ENCODE data around the gene CLTCL1.
"Not testable (repeated sequence)": the region's sequence is repeated elsewhere in the genome, so short reads cannot be mapped to it uniquely, and the experiment has no call there.

The CLTCL1 gene

GRCh38 chr22:19291580-19292457 is at the start of gene CLTCL1:
Gene CLTCL1 (minus strand): TSS chr22:19291719. CDS start chr22:19291641, 78 bp downstream.
- H3K4me3 ChIP-seq (ENCODE audit: low read depth, low read length) = peak within 1 kb of the TSS; percentile 81
- peaks cover 32% of the 10 kb centered on the region for H3K4me1 ChIP-seq (ENCODE audit: control insufficient read depth, insufficient read depth, low read length)
- no peak within 1 kb of the TSS for H3K27ac ChIP-seq (ENCODE audit: low read depth, low read length)
- H3K36me3 ChIP-seq (ENCODE audit: control insufficient read depth, insufficient read depth, low read length) = no peaks in the 10 kb centered on the region
- H3K9ac ChIP-seq (ENCODE audit: low read length) = peak within 1 kb of the TSS; percentile 58
- H3K27me3 ChIP-seq (ENCODE audit: control insufficient read depth, insufficient read depth, low read length) = peaks cover 18% of the 10 kb centered on the region
- no peaks in the 10 kb centered on the region for H3K9me3 ChIP-seq (ENCODE audit: control insufficient read depth, insufficient read depth, low read depth, low read length)

GRCh38 chr22:19337137-19337536 is 45.6 kb upstream of the CLTCL1 start:
- H3K36me3 ChIP-seq (ENCODE audit: control insufficient read depth, insufficient read depth, low read length) = peaks cover 48% of the 10 kb centered on the region

GRCh38 chr22:19336133-19337075 is 44.9 kb upstream of the CLTCL1 start:
- H3K36me3 ChIP-seq (ENCODE audit: control insufficient read depth, insufficient read depth, low read length) = peaks cover 52% of the 10 kb centered on the region
- no peaks in the 10 kb centered on the region for H3K4me1 ChIP-seq (ENCODE audit: control insufficient read depth, insufficient read depth, low read length)
- no peaks in the 10 kb centered on the region for H3K9me3 ChIP-seq (ENCODE audit: control insufficient read depth, insufficient read depth, low read depth, low read length)
- H3K27me3 ChIP-seq (ENCODE audit: control insufficient read depth, insufficient read depth, low read length) = no peaks in the 10 kb centered on the region
- H3K4me3 ChIP-seq (ENCODE audit: low read depth, low read length) = no peak overlapping the region
- H3K9ac ChIP-seq (ENCODE audit: low read length) = no peak overlapping the region
- no peak overlapping the region for H3K27ac ChIP-seq (ENCODE audit: low read depth, low read length)

More at GRCh38 chr22:19337137-19337536, 45.6 kb upstream of the CLTCL1 start:
- Histone ChIP-seq H3K27me3 (ENCODE audit: control insufficient read depth, insufficient read depth, low read length) (no peaks in the 10 kb centered on the region), H3K4me1 (ENCODE audit: control insufficient read depth, insufficient read depth, low read length) (no peaks in the 10 kb centered on the region), H3K4me3 (ENCODE audit: low read depth, low read length) (no peak overlapping the region), H3K9me3 (ENCODE audit: control insufficient read depth, insufficient read depth, low read depth, low read length) (no peaks in the 10 kb centered on the region), H3K9ac (ENCODE audit: low read length) (no peak overlapping the region), H3K27ac (ENCODE audit: low read depth, low read length) (no peak overlapping the region)

DNA sequence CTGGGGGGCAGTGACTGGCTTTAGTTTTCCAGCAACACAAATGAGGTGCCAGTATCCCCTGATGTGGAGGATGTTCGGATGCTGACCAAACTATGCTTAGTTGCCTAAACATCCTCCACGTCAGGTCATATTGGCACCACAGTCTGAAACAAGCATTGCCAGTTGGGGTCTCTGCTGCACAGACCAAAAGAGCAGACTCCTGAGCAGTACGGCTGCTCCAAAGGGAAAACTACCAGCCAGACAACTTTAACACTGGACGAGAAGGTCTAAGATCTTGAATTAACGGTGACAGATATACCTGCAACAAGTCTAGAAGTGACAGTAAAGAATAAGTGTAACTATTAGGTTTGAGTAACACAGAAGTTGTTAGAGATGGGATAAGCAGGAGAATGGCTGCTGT is 40.5 kb upstream of the CLTCL1 start:
- no peak overlapping the region for H3K4me3 ChIP-seq (ENCODE audit: low read depth, low read length)
- H3K4me1 ChIP-seq (ENCODE audit: control insufficient read depth, insufficient read depth, low read length) = no peaks in the 10 kb centered on the region
- no peaks in the 10 kb centered on the region for H3K27me3 ChIP-seq (ENCODE audit: control insufficient read depth, insufficient read depth, low read length)
- no peak overlapping the region for H3K27ac ChIP-seq (ENCODE audit: low read depth, low read length)
- H3K9me3 ChIP-seq (ENCODE audit: control insufficient read depth, insufficient read depth, low read depth, low read length) = no peaks in the 10 kb centered on the region
- peaks cover 67% of the 10 kb centered on the region for H3K36me3 ChIP-seq (ENCODE audit: control insufficient read depth, insufficient read depth, low read length)
- H3K9ac ChIP-seq (ENCODE audit: low read length) = no peak overlapping the region

GRCh38 chr22:19331474-19331873 is 40.0 kb upstream of the CLTCL1 start:
- Histone ChIP-seq H3K27ac (ENCODE audit: low read depth, low read length) (no peak overlapping the region), H3K27me3 (ENCODE audit: control insufficient read depth, insufficient read depth, low read length) (no peaks in the 10 kb centered on the region), H3K36me3 (ENCODE audit: control insufficient read depth, insufficient read depth, low read length) (peaks cover 63% of the 10 kb centered on the region), H3K4me3 (ENCODE audit: low read depth, low read length) (no peak overlapping the region), H3K9me3 (ENCODE audit: control insufficient read depth, insufficient read depth, low read depth, low read length) (no peaks in the 10 kb centered on the region), H3K4me1 (ENCODE audit: control insufficient read depth, insufficient read depth, low read length) (no peaks in the 10 kb centered on the region), H3K9ac (ENCODE audit: low read length) (no peak overlapping the region)

- Histone ChIP-seq H3K4me3 (ENCODE audit: low read depth, low read length) (no peak overlapping the region), H3K27me3 (ENCODE audit: control insufficient read depth, insufficient read depth, low read length) (no peaks in the 10 kb centered on the region), H3K9me3 (ENCODE audit: control insufficient read depth, insufficient read depth, low read depth, low read length) (no peaks in the 10 kb centered on the region), H3K9ac (ENCODE audit: low read length) (no peak overlapping the region), H3K36me3 (ENCODE audit: control insufficient read depth, insufficient read depth, low read length) (peaks cover 58% of the 10 kb centered on the region), H3K27ac (ENCODE audit: low read depth, low read length) (no peak overlapping the region), H3K4me1 (ENCODE audit: control insufficient read depth, insufficient read depth, low read length) (no peaks in the 10 kb centered on the region)
These were observed 39.4 kb upstream of the CLTCL1 start for GRCh38 chr22:19330865-19331418.

DNA sequence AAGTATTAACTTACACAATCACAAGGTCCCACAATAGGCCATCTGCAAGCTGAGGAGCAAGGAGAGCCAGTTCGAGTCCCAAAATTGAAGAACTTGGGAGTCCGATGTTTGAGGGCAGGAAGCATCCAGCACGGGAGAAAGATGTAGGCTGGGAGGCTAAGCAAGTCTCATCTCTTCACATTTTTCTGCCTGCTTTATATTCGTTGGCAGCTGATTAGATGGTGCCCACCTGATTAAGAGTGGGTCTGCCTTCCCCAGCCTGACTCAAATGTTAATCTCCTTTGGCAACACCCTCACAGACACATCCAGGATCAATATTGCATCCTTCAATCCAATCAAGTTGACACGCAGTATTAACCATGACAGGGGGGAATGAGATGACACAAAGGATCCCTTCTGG is 38.7 kb upstream of the CLTCL1 start:
- not testable (repeated sequence) for H3K4me3 ChIP-seq (ENCODE audit: low read depth, low read length); H3K4me1 ChIP-seq (ENCODE audit: control insufficient read depth, insufficient read depth, low read length); H3K9ac ChIP-seq (ENCODE audit: low read length); H3K9me3 ChIP-seq (ENCODE audit: control insufficient read depth, insufficient read depth, low read depth, low read length); H3K27me3 ChIP-seq (ENCODE audit: control insufficient read depth, insufficient read depth, low read length); H3K27ac ChIP-seq (ENCODE audit: low read depth, low read length)
- peaks cover 51% of the 10 kb centered on the region for H3K36me3 ChIP-seq (ENCODE audit: control insufficient read depth, insufficient read depth, low read length)

DNA sequence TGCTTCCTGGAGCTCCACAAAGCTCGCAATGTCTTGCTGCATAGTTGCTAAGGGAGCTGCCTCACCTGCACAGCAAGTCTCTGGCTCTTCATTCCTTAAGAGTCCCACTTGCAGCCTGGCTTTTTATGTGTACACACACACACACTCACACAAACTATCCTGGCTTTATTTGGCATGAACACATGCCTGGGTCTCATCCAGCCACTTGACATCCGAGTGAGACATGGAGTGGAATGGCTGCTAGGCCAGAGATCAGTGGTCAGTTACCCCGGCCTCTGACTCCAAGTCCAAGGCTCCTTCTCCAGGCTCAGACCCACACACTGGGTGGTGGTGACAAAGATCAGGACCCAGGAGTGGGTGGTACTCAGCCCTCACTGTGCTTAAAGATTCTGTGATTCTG is 37.9 kb upstream of the CLTCL1 start:
- Histone ChIP-seq H3K27me3 (ENCODE audit: control insufficient read depth, insufficient read depth, low read length) (no peaks in the 10 kb centered on the region), H3K4me1 (ENCODE audit: control insufficient read depth, insufficient read depth, low read length) (no peaks in the 10 kb centered on the region), H3K36me3 (ENCODE audit: control insufficient read depth, insufficient read depth, low read length) (peaks cover 44% of the 10 kb centered on the region), H3K9ac (ENCODE audit: low read length) (no peak overlapping the region), H3K9me3 (ENCODE audit: control insufficient read depth, insufficient read depth, low read depth, low read length) (no peaks in the 10 kb centered on the region), H3K27ac (ENCODE audit: low read depth, low read length) (no peak overlapping the region), H3K4me3 (ENCODE audit: low read depth, low read length) (no peak overlapping the region)

GRCh38 chr22:19325296-19325948 is 33.9 kb upstream of the CLTCL1 start:
- H3K4me3 ChIP-seq (ENCODE audit: low read depth, low read length) = no peak overlapping the region
- H3K27ac ChIP-seq (ENCODE audit: low read depth, low read length) = no peak overlapping the region
- H3K9me3 ChIP-seq (ENCODE audit: control insufficient read depth, insufficient read depth, low read depth, low read length) = peaks cover 6% of the 10 kb centered on the region
- no peaks in the 10 kb centered on the region for H3K27me3 ChIP-seq (ENCODE audit: control insufficient read depth, insufficient read depth, low read length)
- no peaks in the 10 kb centered on the region for H3K4me1 ChIP-seq (ENCODE audit: control insufficient read depth, insufficient read depth, low read length)
- H3K9ac ChIP-seq (ENCODE audit: low read length) = no peak overlapping the region
- H3K36me3 ChIP-seq (ENCODE audit: control insufficient read depth, insufficient read depth, low read length) = peaks cover 20% of the 10 kb centered on the region

- not testable (repeated sequence) for H3K36me3 ChIP-seq (ENCODE audit: control insufficient read depth, insufficient read depth, low read length); H3K4me1 ChIP-seq (ENCODE audit: control insufficient read depth, insufficient read depth, low read length); H3K27me3 ChIP-seq (ENCODE audit: control insufficient read depth, insufficient read depth, low read length); H3K27ac ChIP-seq (ENCODE audit: low read depth, low read length); H3K9ac ChIP-seq (ENCODE audit: low read length); H3K4me3 ChIP-seq (ENCODE audit: low read depth, low read length)
- H3K9me3 ChIP-seq (ENCODE audit: control insufficient read depth, insufficient read depth, low read depth, low read length) = peaks cover 13% of the 10 kb centered on the region
These were observed 31.9 kb upstream of the CLTCL1 start for GRCh38 chr22:19323420-19323819.
